NCI-H1436 treated with DMSO at 0.1 percent for 48 hours (cell line): ENCODE data around the gene BLNK.

Source experiments
- DNase-seq: peaks from one replicate; lab custom pipeline; 2025; lab: John Stamatoyannopoulos, UW

The BLNK gene

GRCh38 chr10:96288151-96288621 is 16.8 kb upstream of the BLNK start:
- DNase-seq: no peak

GRCh38 chr10:96287392-96288105 is 16.2 kb upstream of the BLNK start:
- no peak for DNase-seq

- DNase-seq: no peak
Measured at GRCh38 chr10:96285331-96285752, 14.0 kb upstream of the BLNK start.

- DNase-seq: no peak
Measured at GRCh38 chr10:96283756-96284155, 12.4 kb upstream of the BLNK start.

- no peak for DNase-seq
Measured at GRCh38 chr10:96283351-96283750, 12.0 kb upstream of the BLNK start.

- DNase-seq: no peak
Measured at GRCh38 chr10:96281444-96282029, 10.2 kb upstream of the BLNK start.

GRCh38 chr10:96280859-96281258 is 9.5 kb upstream of the BLNK start:
- no peak for DNase-seq

- DNase-seq: no peak
Measured at GRCh38 chr10:96279191-96279641, 7.8 kb upstream of the BLNK start.

GRCh38 chr10:96276831-96277230 is 5.5 kb upstream of the BLNK start:
- no peak for DNase-seq

- DNase-seq: no peak
Measured at GRCh38 chr10:96276426-96276825, 5.1 kb upstream of the BLNK start.

- no peak for DNase-seq
Measured at GRCh38 chr10:96275685-96276418, 4.5 kb upstream of the BLNK start.

- DNase-seq: no peak
Measured at GRCh38 chr10:96272316-96273280, 1.2 kb upstream of the BLNK start.

- no peak for DNase-seq
Measured at GRCh38 chr10:96270571-96270970, 798 bp downstream of the BLNK start.

GRCh38 chr10:96269438-96270300 is 1.7 kb downstream of the BLNK start:
- no peak for DNase-seq

GRCh38 chr10:96268341-96268909 is 2.9 kb downstream of the BLNK start:
- DNase-seq: no peak

- DNase-seq: no peak
Measured at GRCh38 chr10:96267234-96267705, 4.1 kb downstream of the BLNK start.

GRCh38 chr10:96266118-96266770 is 5.1 kb downstream of the BLNK start:
- DNase-seq: no peak

GRCh38 chr10:96264938-96265337 is 6.4 kb downstream of the BLNK start:
- DNase-seq: no peak

GRCh38 chr10:96263669-96264068 is 7.7 kb downstream of the BLNK start:
- DNase-seq: no peak

- no peak for DNase-seq
Measured at GRCh38 chr10:96263176-96263575, 8.2 kb downstream of the BLNK start.
